GM23338 (cell line): ENCODE data around the gene SMIM10L1.

Experiments
- CREB1 ChIP-seq: fragments of 250-450 bp; sonication (Bioruptor Pico); IDR thresholded peaks from 2 replicates; pipeline ENCODE4 v1.5.0; 2020; ENCODE audit warnings: low read depth, mild to moderate bottlenecking, moderate library complexity
- EZH2 ChIP-seq: fragments of 200-600 bp; sonication (generic); IDR thresholded peaks from one replicate; pipeline ENCODE4 v1.8.0; 2017; ENCODE audit warnings: antibody characterized with exemption, mild to moderate bottlenecking, low read depth; ENCODE audit not compliant: unreplicated experiment
- EZH2phosphoT487 ChIP-seq: fragments of 200-600 bp; sonication (generic); IDR thresholded peaks from one replicate; pipeline ENCODE4 v1.8.1; 2018; ENCODE audit warnings: antibody characterized with exemption; ENCODE audit not compliant: unreplicated experiment
- NANOG ChIP-seq: IDR thresholded peaks from 2 replicates; pipeline ENCODE4 v1.6.1; 2016; ENCODE audit warnings: antibody characterized with exemption, borderline replicate concordance
- TF ChIP-seq, protein P1 (sequence below): IDR thresholded peaks from one replicate; pipeline ENCODE4 v1.6.1; 2018; ENCODE audit warnings: antibody characterized with exemption; ENCODE audit not compliant: unreplicated experiment
- TF ChIP-seq, protein P2 (sequence below), 2 experiments: fragments of 200-600 bp in 1 of 2; sonication (generic) in 1 of 2; conservative IDR thresholded peaks; 2 replicates each; pipeline versions ENCODE4 v1.5.1 to v1.6.1; 2016 to 2017; ENCODE audit warnings: antibody characterized with exemption in 2 of 2, low read depth in 2 of 2, mild to moderate bottlenecking in 2 of 2, moderate library complexity in 1 of 2

DNA sequence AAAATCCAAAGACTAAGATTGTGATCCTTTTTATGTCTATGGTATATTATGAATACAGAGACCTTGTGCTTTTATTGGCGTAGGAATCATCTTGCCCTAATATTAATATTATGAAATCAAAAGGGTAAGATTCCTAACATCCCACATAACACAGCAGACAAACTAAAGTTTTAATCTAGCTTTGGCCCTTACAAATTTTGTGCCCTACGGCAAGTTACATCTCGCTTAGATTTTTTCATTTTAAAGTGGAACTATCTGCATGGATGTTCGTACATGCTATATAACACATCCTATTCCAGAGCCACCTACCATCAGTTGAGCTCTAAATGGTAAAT is 217 bp upstream of the SMIM10L1 start:
- TF ChIP-seq, protein P1, sequence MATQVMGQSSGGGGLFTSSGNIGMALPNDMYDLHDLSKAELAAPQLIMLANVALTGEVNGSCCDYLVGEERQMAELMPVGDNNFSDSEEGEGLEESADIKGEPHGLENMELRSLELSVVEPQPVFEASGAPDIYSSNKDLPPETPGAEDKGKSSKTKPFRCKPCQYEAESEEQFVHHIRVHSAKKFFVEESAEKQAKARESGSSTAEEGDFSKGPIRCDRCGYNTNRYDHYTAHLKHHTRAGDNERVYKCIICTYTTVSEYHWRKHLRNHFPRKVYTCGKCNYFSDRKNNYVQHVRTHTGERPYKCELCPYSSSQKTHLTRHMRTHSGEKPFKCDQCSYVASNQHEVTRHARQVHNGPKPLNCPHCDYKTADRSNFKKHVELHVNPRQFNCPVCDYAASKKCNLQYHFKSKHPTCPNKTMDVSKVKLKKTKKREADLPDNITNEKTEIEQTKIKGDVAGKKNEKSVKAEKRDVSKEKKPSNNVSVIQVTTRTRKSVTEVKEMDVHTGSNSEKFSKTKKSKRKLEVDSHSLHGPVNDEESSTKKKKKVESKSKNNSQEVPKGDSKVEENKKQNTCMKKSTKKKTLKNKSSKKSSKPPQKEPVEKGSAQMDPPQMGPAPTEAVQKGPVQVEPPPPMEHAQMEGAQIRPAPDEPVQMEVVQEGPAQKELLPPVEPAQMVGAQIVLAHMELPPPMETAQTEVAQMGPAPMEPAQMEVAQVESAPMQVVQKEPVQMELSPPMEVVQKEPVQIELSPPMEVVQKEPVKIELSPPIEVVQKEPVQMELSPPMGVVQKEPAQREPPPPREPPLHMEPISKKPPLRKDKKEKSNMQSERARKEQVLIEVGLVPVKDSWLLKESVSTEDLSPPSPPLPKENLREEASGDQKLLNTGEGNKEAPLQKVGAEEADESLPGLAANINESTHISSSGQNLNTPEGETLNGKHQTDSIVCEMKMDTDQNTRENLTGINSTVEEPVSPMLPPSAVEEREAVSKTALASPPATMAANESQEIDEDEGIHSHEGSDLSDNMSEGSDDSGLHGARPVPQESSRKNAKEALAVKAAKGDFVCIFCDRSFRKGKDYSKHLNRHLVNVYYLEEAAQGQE: no peak
- TF ChIP-seq, protein P2, sequence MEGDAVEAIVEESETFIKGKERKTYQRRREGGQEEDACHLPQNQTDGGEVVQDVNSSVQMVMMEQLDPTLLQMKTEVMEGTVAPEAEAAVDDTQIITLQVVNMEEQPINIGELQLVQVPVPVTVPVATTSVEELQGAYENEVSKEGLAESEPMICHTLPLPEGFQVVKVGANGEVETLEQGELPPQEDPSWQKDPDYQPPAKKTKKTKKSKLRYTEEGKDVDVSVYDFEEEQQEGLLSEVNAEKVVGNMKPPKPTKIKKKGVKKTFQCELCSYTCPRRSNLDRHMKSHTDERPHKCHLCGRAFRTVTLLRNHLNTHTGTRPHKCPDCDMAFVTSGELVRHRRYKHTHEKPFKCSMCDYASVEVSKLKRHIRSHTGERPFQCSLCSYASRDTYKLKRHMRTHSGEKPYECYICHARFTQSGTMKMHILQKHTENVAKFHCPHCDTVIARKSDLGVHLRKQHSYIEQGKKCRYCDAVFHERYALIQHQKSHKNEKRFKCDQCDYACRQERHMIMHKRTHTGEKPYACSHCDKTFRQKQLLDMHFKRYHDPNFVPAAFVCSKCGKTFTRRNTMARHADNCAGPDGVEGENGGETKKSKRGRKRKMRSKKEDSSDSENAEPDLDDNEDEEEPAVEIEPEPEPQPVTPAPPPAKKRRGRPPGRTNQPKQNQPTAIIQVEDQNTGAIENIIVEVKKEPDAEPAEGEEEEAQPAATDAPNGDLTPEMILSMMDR (conservative IDR thresholded peaks at IDR 0.05; ENCODE audit: low read depth in 2 of 2): no peak
- TF ChIP-seq CREB1 (CRISPR knock-in tag) (no peak), NANOG (no peak), EZH2phosphoT487 (no peak), EZH2 (no peak)
